Smooth muscle cell of the brain vasculature (primary cell): ENCODE data around the gene PRKAR2B.

Source experiments
- DNase-seq: peaks from one replicate; pipeline ENCODE4 v3.0.0-alpha.2; 2012; ENCODE audit warnings: low read depth, low spot score

Gene PRKAR2B

GRCh38 chr7:107173691-107174406 is 129.3 kb downstream of the PRKAR2B start:
- no peak for DNase-seq

GRCh38 chr7:107179326-107180164 is 135.0 kb downstream of the PRKAR2B start:
- DNase-seq: no peak

- DNase-seq: no peak
Observed at GRCh38 chr7:107180378-107180777, 135.9 kb downstream of the PRKAR2B start.

- DNase-seq: no peak
Observed at GRCh38 chr7:107181172-107181571, 136.7 kb downstream of the PRKAR2B start.

GRCh38 chr7:107185716-107186115 is 141.2 kb downstream of the PRKAR2B start:
- no peak for DNase-seq

- DNase-seq: no peak
Observed at GRCh38 chr7:107186240-107186639, 141.7 kb downstream of the PRKAR2B start.

- no peak for DNase-seq
Observed at GRCh38 chr7:107187774-107188173, 143.3 kb downstream of the PRKAR2B start.

- no peak for DNase-seq
Observed at GRCh38 chr7:107190090-107190489, 145.6 kb downstream of the PRKAR2B start.

- DNase-seq: no peak
Observed at GRCh38 chr7:107194052-107194451, 149.5 kb downstream of the PRKAR2B start.

- no peak for DNase-seq
Observed at GRCh38 chr7:107196834-107197610, 152.5 kb downstream of the PRKAR2B start.

- DNase-seq: no peak
Observed at GRCh38 chr7:107201795-107202450, 157.4 kb downstream of the PRKAR2B start.

- DNase-seq: no peak
Observed at GRCh38 chr7:107203607-107204006, 159.1 kb downstream of the PRKAR2B start.

- DNase-seq: no peak
Observed at GRCh38 chr7:107206136-107206535, 161.6 kb downstream of the PRKAR2B start.

GRCh38 chr7:107206706-107207105 is 162.2 kb downstream of the PRKAR2B start:
- no peak for DNase-seq

DNA sequence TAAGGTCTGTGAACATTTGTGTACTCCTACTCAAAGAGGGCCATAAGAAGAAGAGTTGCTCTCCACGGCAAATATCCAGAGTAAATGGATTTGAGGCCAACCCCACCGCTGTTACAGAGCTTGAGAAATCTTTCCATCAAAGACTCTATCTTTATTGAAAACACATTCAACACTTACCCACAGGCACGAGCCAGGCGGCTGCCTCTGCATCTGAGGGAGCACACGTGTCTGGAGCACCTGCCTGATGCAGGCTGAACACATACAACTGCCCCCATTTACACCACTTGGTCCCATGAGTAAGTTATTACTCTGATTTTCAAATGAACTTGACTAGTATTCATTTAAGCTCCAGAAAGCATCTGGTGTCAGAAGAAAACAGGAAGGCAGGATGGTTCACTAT is 163.0 kb downstream of the PRKAR2B start:
- no peak for DNase-seq

DNA sequence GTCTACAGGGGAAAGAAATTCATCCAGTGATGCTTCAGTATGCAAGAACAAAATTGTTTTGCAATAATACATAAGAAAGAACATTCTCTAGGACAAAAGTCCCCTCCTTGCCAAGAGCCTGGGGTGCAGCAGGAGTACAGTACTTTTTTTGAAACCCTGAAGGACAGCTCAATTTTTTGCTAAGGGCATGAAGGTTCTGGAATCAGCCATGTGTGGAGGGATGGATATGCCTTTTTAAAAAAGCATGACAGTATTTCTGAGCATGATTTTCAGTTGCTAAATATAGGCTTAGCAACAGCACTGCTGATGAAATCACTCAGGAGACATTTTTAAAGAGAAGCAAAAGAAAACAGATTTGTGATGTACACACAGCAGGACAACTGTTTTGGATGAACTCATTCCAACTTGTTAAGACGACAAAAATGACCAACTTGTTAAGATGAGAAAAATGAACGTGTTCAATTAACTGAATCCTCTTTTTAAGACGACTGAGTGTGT is 163.6 kb downstream of the PRKAR2B start:
- peak; percentile 41 for DNase-seq

- DNase-seq: no peak
Observed at GRCh38 chr7:107208563-107208962, 164.1 kb downstream of the PRKAR2B start.

DNA sequence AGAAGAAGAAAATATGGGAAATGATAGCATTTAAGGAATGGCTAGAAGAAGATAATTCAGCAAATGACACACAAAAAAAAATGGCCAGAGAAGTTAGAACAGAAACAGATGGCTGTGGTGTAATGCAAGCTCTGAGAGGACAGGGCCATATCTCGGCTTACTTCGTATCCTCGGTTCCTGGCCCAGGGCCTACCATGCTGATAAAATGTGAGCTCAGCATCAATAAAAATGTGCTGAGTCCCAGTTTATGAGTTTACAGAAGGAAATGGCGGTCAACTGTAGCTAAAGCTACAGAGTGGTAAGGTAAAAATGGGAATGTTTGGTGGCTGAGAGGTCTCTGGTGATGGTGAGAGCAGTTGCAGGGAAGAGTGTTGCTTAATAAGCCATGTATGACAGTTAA is 165.1 kb downstream of the PRKAR2B start:
- no peak for DNase-seq

- no peak for DNase-seq
Observed at GRCh38 chr7:107210400-107210799, 165.9 kb downstream of the PRKAR2B start.
